ENCODE measurements around the gene ENTPD2. TPM values are rescaled to one million over a fixed set of nuclear protein-coding genes. Genes with fewer than 3 reads are reported as not detected.

The ENTPD2 gene
- total RNA-seq, 5 donors from 2014 or later (not counting 1 experiment from before 2014, with no cell fraction given), result 0.32 TPM; not detected in 4

- H3K4me3 Mint-ChIP-seq, result no peak overlapping the region
- POLR2A ChIA-PET, result no interaction called here
Measured at GRCh38 chr9:137058521-137059234, 4.8 kb upstream of the ENTPD2 start.

GRCh38 chr9:137057545-137057944 is 3.7 kb upstream of the ENTPD2 start:
- no peak overlapping the region for H3K27ac Mint-ChIP-seq
- H3K4me1 Mint-ChIP-seq, result no peaks in the 10 kb centered on the region
- H3K36me3 Mint-ChIP-seq, result no peaks in the 10 kb centered on the region
- ATAC-seq (replicated peaks in 1 of 4) (no peak), DNase-seq (no peak)
- no peaks in the 10 kb centered on the region for H3K9me3 Mint-ChIP-seq
- POLR2A ChIA-PET, result no interaction called here
- Histone ChIP-seq H3K27ac (ENCODE audit: low read length) (no peak overlapping the region), H3K4me3 (ENCODE audit: control insufficient read depth in 1 of 2, extremely low read depth in 1 of 2, low read length in 1 of 2) (no peak overlapping the region), H3K9me3 (no peaks in the 10 kb centered on the region), H3K27me3 (replicated peaks in 1 of 2; ENCODE audit: control insufficient read depth in 2 of 2, extremely low read depth in 1 of 2, insufficient read depth in 2 of 2, low read length in 1 of 2) (peaks cover 3 to 20% of the 10 kb centered on the region in 2 experiments), H3K36me3 (ENCODE audit: control insufficient read depth in 2 of 2, extremely low read depth in 1 of 2, insufficient read depth in 1 of 2, low read length in 1 of 2) (no peaks in the 10 kb centered on the region), H3K4me1 (ENCODE audit: control insufficient read depth in 1 of 2, extremely low read depth in 1 of 2, insufficient read depth in 2 of 2, low read length in 2 of 2) (peaks cover 2 to 16% of the 10 kb centered on the region in 2 experiments)
- WGBS (ENCODE audit: insufficient coverage), result 90% methylated on average over 14 of the region's 16 CpGs
- CTCF ChIA-PET, result no interaction called here
- peaks cover 0 to 4% of the 10 kb centered on the region in 2 donors for H3K27me3 Mint-ChIP-seq
- H3K4me3 Mint-ChIP-seq, result no peak overlapping the region

More at GRCh38 chr9:137058521-137059234, 4.8 kb upstream of the ENTPD2 start:
- peaks cover 0 to 5% of the 10 kb centered on the region in 2 experiments for H3K4me1 ChIP-seq (ENCODE audit: control insufficient read depth in 1 of 2, extremely low read depth in 1 of 2, insufficient read depth in 2 of 2, low read length in 2 of 2)
- no peaks in the 10 kb centered on the region for H3K36me3 ChIP-seq (ENCODE audit: control insufficient read depth in 2 of 2, extremely low read depth in 1 of 2, insufficient read depth in 1 of 2, low read length in 1 of 2)
- Mint-ChIP-seq H3K27me3 (no peaks in the 10 kb centered on the region), H3K36me3 (no peaks in the 10 kb centered on the region), H3K27ac (no peak overlapping the region), H3K9me3 (no peaks in the 10 kb centered on the region), H3K4me1 (no peaks in the 10 kb centered on the region)
- H3K27me3 ChIP-seq (replicated peaks in 1 of 2; ENCODE audit: control insufficient read depth in 2 of 2, extremely low read depth in 1 of 2, insufficient read depth in 2 of 2, low read length in 1 of 2), result peaks cover 2 to 12% of the 10 kb centered on the region in 2 experiments
- 73% methylated on average over 7 of the region's 9 CpGs for WGBS (ENCODE audit: insufficient coverage)
- no peak for DNase-seq
- CTCF ChIA-PET, result interaction anchor here in 1 of 2 donors (0.8 kb wide), 1 partner anchor 24 kb away, joined by 3 read pairs; no protein-coding TSS in a partner anchor
- H3K27ac ChIP-seq (ENCODE audit: low read length), result no peak overlapping the region
- no peak for ATAC-seq (replicated peaks in 1 of 4)
- H3K9me3 ChIP-seq, result no peaks in the 10 kb centered on the region
- no peak overlapping the region for H3K4me3 ChIP-seq (ENCODE audit: control insufficient read depth in 1 of 2, extremely low read depth in 1 of 2, low read length in 1 of 2)

- Mint-ChIP-seq H3K9me3 (no peaks in the 10 kb centered on the region), H3K4me3 (peak overlapping the region in 1 of 3 donors; percentile 12), H3K4me1 (no peaks in the 10 kb centered on the region), H3K27ac (no peak overlapping the region), H3K36me3 (no peaks in the 10 kb centered on the region), H3K27me3 (peaks cover 0 to 10% of the 10 kb centered on the region in 2 donors)
- ChIA-PET POLR2A (no interaction called here), CTCF (interaction anchor here in 1 of 2 donors (0.7 kb wide), 1 partner anchor 31 kb away, joined by 3 read pairs; no protein-coding TSS in a partner anchor)
- ATAC-seq (replicated peaks in 1 of 4) (no peak), DNase-seq (no peak)
- 93% methylated on average over 11 of the region's 17 CpGs for WGBS (ENCODE audit: insufficient coverage)
- Histone ChIP-seq H3K27me3 (replicated peaks in 1 of 2; ENCODE audit: control insufficient read depth in 2 of 2, extremely low read depth in 1 of 2, insufficient read depth in 2 of 2, low read length in 1 of 2) (peaks cover 3 to 27% of the 10 kb centered on the region in 2 experiments), H3K4me1 (ENCODE audit: control insufficient read depth in 1 of 2, extremely low read depth in 1 of 2, insufficient read depth in 2 of 2, low read length in 2 of 2) (peaks cover 2 to 19% of the 10 kb centered on the region in 2 experiments), H3K4me3 (ENCODE audit: control insufficient read depth in 1 of 2, extremely low read depth in 1 of 2, low read length in 1 of 2) (no peak overlapping the region), H3K9me3 (no peaks in the 10 kb centered on the region), H3K36me3 (ENCODE audit: control insufficient read depth in 2 of 2, extremely low read depth in 1 of 2, insufficient read depth in 1 of 2, low read length in 1 of 2) (no peaks in the 10 kb centered on the region), H3K27ac (ENCODE audit: low read length) (no peak overlapping the region)
Measured at GRCh38 chr9:137056739-137057415, 3.0 kb upstream of the ENTPD2 start.

GRCh38 chr9:137055385-137056364 is 1.8 kb upstream of the ENTPD2 start:
- Histone ChIP-seq H3K27me3 (replicated peaks in 1 of 2; ENCODE audit: control insufficient read depth in 2 of 2, extremely low read depth in 1 of 2, insufficient read depth in 2 of 2, low read length in 1 of 2) (peaks cover 3 to 39% of the 10 kb centered on the region in 2 experiments), H3K36me3 (ENCODE audit: control insufficient read depth in 2 of 2, extremely low read depth in 1 of 2, insufficient read depth in 1 of 2, low read length in 1 of 2) (no peaks in the 10 kb centered on the region), H3K9me3 (no peaks in the 10 kb centered on the region), H3K4me3 (ENCODE audit: control insufficient read depth in 1 of 2, extremely low read depth in 1 of 2, low read length in 1 of 2) (no peak overlapping the region), H3K4me1 (ENCODE audit: control insufficient read depth in 1 of 2, extremely low read depth in 1 of 2, insufficient read depth in 2 of 2, low read length in 2 of 2) (peaks cover 2 to 19% of the 10 kb centered on the region in 2 experiments), H3K27ac (ENCODE audit: low read length) (no peak overlapping the region)
- Mint-ChIP-seq H3K4me1 (no peaks in the 10 kb centered on the region), H3K27ac (no peak overlapping the region), H3K9me3 (no peaks in the 10 kb centered on the region), H3K36me3 (no peaks in the 10 kb centered on the region), H3K4me3 (peak overlapping the region in 1 of 3 donors; percentile 9), H3K27me3 (peaks cover 0 to 17% of the 10 kb centered on the region in 2 donors)
- 87% methylated on average over 17 of the region's 28 CpGs for WGBS (ENCODE audit: insufficient coverage)
- no peak for ATAC-seq (replicated peaks in 1 of 4)
- ChIA-PET POLR2A (no interaction called here), CTCF (no interaction called here)
- DNase-seq, result no peak

GRCh38 chr9:137054932-137055384 is 1.1 kb upstream of the ENTPD2 start:
- WGBS (ENCODE audit: insufficient coverage), result 95% methylated on average over 16 of the region's 17 CpGs
- H3K27me3 Mint-ChIP-seq, result peaks cover 0 to 23% of the 10 kb centered on the region in 2 donors
- Histone ChIP-seq H3K27me3 (replicated peaks in 1 of 2; ENCODE audit: control insufficient read depth in 2 of 2, extremely low read depth in 1 of 2, insufficient read depth in 2 of 2, low read length in 1 of 2) (peaks cover 3 to 46% of the 10 kb centered on the region in 2 experiments), H3K4me3 (ENCODE audit: control insufficient read depth in 1 of 2, extremely low read depth in 1 of 2, low read length in 1 of 2) (no peak overlapping the region), H3K27ac (ENCODE audit: low read length) (no peak overlapping the region), H3K9me3 (no peaks in the 10 kb centered on the region), H3K4me1 (ENCODE audit: control insufficient read depth in 1 of 2, extremely low read depth in 1 of 2, insufficient read depth in 2 of 2, low read length in 2 of 2) (peaks cover 2 to 19% of the 10 kb centered on the region in 2 experiments), H3K36me3 (ENCODE audit: control insufficient read depth in 2 of 2, extremely low read depth in 1 of 2, insufficient read depth in 1 of 2, low read length in 1 of 2) (no peaks in the 10 kb centered on the region)
- H3K27ac Mint-ChIP-seq, result no peak overlapping the region
- ChIA-PET CTCF (no interaction called here), POLR2A (no interaction called here)
- no peak overlapping the region for H3K4me3 Mint-ChIP-seq
- DNase-seq, result no peak
- H3K36me3 Mint-ChIP-seq, result no peaks in the 10 kb centered on the region
- H3K4me1 Mint-ChIP-seq, result no peaks in the 10 kb centered on the region
- no peaks in the 10 kb centered on the region for H3K9me3 Mint-ChIP-seq
- ATAC-seq (replicated peaks in 1 of 4), result no peak
